Ishikawa (cell line): Measurements from ENCODE around the gene SCG2.

ENCODE experiments used
- FOXM1 ChIP-seq: IDR thresholded peaks from 2 replicates; pipeline ENCODE4 v1.6.1; 2012; ENCODE audit warnings: low read depth, borderline replicate concordance
- MAX ChIP-seq: IDR thresholded peaks from 2 replicates; pipeline ENCODE4 v1.6.1; 2012
- RAD21 ChIP-seq: IDR thresholded peaks from 2 replicates; pipeline ENCODE4 v1.6.1; 2012; ENCODE audit warnings: low read depth
- TAF1 ChIP-seq: IDR thresholded peaks from 2 replicates; pipeline ENCODE4 v1.6.1; 2012; ENCODE audit warnings: low read depth, mild to moderate bottlenecking

- TF ChIP-seq MAX (no peak), RAD21 (no peak), TAF1 (no peak), FOXM1 (no peak)
Observed at GRCh38 chr2:223604231-223604630, 2.1 kb upstream of the SCG2 start.
